NCI-H748 treated with DMSO at 0.1 percent for 48 hours (cell line): ENCODE data around the gene PAK5.
"Not testable (repeated sequence)": the region's sequence is repeated elsewhere in the genome, so short reads cannot be mapped to it uniquely, and the experiment has no call there.

Source experiments
- DNase-seq: peaks from one replicate; lab custom pipeline; 2025; lab: John Stamatoyannopoulos, UW

PAK5 gene

GRCh38 chr20:9685011-9685410 lies 153.9 kb downstream of the PAK5 start:
- DNase-seq = no peak

- no peak for DNase-seq
Observed at GRCh38 chr20:9677100-9677623, 161.7 kb downstream of the PAK5 start.

GRCh38 chr20:9672981-9673380 lies 165.9 kb downstream of the PAK5 start:
- no peak for DNase-seq

GRCh38 chr20:9672027-9672426 lies 166.8 kb downstream of the PAK5 start:
- DNase-seq = no peak

- no peak for DNase-seq
Observed at GRCh38 chr20:9668381-9668780, 170.5 kb downstream of the PAK5 start.

- DNase-seq = no peak
Observed at GRCh38 chr20:9663423-9663822, 175.5 kb downstream of the PAK5 start.

- DNase-seq = no peak
Observed at GRCh38 chr20:9660236-9660868, 178.5 kb downstream of the PAK5 start.

- no peak for DNase-seq
Observed at GRCh38 chr20:9647741-9648140, 191.1 kb downstream of the PAK5 start.

GRCh38 chr20:9646375-9646774 lies 192.5 kb downstream of the PAK5 start:
- DNase-seq = no peak

- no peak for DNase-seq
Observed at GRCh38 chr20:9642882-9643281, 196.0 kb downstream of the PAK5 start.

GRCh38 chr20:9641499-9642000 lies 197.3 kb downstream of the PAK5 start:
- DNase-seq = not testable (repeated sequence)

- no peak for DNase-seq
Observed at GRCh38 chr20:9637889-9638288, 201.0 kb downstream of the PAK5 start.

- DNase-seq = no peak
Observed at GRCh38 chr20:9635750-9636149, 203.1 kb downstream of the PAK5 start.

GRCh38 chr20:9634327-9634726 lies 204.5 kb downstream of the PAK5 start:
- no peak for DNase-seq

- DNase-seq = no peak
Observed at GRCh38 chr20:9632991-9633390, 205.9 kb downstream of the PAK5 start.

GRCh38 chr20:9632265-9632664 lies 206.6 kb downstream of the PAK5 start:
- DNase-seq = no peak

GRCh38 chr20:9630554-9630953 lies 208.3 kb downstream of the PAK5 start:
- no peak for DNase-seq

GRCh38 chr20:9629831-9630230 lies 209.0 kb downstream of the PAK5 start:
- DNase-seq = no peak

- no peak for DNase-seq
Observed at GRCh38 chr20:9628589-9628988, 210.3 kb downstream of the PAK5 start.

GRCh38 chr20:9628141-9628540 lies 210.7 kb downstream of the PAK5 start:
- no peak for DNase-seq

- DNase-seq = no peak
Observed at GRCh38 chr20:9627219-9627618, 211.7 kb downstream of the PAK5 start.

- DNase-seq = no peak
Observed at GRCh38 chr20:9626357-9626756, 212.5 kb downstream of the PAK5 start.

- peak; percentile 97 for DNase-seq
Observed at GRCh38 chr20:9617940-9618339, 220.9 kb downstream of the PAK5 start.

GRCh38 chr20:9616833-9617461 lies 221.9 kb downstream of the PAK5 start:
- DNase-seq = peak; percentile 96
